ENCODE measurements around the gene DNTT.

DNTT gene

DNA sequence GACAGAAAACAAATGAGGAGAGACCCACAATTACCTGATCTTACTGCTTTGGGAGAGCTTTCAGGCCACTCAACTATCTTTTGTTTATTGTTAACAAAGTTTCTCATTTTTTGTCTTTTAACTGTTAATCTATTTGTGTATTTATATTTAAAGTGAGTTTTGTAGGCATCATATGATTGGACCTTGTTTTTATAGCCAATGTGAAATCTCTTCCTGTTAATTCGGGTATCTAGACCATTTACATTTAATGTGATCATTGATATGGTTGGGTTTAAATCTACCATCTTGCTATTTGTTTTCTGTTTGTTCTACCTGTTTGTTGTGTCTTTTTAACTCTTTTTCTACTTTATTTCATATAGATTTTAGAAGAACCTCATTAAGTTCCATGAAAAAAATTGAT, 42.1 kb downstream of the DNTT start:
- no peak for DNase-seq

DNA sequence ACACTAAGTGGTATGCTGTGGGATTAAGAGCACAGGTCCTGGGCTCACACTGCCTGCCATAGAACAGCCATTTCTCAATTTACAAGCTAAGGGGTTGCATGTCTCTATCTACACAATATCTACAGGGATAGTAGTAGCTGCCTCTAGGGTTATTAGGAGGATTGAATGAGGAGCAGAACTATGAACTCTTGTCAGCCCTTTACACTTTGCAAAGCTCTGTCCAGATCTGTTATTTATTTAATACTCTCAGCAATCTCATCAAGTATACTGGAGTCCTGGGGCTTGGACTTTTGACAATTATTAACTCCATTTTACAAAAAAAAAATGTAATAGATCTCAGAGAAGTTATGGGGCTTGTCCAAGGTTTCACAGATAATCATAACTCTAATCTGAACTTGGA, 47.8 kb downstream of the DNTT start:
- DNase-seq, result no peak

DNA sequence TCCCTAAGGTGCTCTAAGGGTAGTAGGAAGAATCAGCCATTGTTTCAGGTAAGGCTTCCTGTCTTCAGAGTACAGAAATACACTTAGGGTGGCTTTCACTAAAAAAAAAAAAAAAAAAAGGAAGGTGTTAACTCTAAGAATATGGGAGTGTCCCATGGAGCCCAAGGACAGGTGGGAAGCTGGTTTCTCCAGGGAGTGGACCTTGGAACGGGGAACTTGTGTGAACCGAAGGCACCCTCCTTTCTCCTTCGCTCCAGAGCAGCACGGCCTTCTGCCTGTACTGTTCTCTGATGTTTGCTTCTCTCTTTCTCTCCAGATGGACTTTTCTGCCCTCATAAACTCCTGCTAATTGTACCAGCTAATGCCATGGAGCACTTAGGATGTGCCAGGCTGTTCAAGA, 48.3 kb downstream of the DNTT start:
- DNase-seq, result no peak

DNA sequence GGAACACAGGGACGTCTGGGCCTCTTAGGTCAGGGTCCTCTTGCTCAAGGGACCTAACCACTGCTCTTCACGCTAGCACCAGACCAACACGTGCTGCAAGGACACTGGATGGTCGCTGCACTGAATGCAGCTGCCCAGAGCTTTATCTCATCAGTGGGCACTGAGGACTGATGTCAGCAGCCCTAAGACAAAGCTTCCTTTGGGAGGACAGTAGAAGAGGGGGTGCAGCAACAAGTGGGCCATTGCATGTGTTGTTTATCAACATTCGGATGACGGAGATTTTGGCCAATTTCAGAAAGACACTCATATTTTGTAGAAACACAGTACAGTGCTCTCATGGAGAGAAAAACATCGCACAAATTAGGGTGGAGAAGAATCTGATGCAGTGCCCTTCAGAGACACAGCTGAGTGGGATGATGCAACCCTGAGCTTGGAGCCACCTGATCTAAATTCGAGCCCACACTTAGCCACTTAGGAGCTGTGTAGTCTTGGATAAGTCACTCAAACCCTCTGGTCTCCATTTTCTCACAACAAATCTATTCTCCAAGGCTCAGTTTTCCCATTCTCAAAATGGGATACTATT, 52.9 kb downstream of the DNTT start:
- DNase-seq, result no peak

DNA sequence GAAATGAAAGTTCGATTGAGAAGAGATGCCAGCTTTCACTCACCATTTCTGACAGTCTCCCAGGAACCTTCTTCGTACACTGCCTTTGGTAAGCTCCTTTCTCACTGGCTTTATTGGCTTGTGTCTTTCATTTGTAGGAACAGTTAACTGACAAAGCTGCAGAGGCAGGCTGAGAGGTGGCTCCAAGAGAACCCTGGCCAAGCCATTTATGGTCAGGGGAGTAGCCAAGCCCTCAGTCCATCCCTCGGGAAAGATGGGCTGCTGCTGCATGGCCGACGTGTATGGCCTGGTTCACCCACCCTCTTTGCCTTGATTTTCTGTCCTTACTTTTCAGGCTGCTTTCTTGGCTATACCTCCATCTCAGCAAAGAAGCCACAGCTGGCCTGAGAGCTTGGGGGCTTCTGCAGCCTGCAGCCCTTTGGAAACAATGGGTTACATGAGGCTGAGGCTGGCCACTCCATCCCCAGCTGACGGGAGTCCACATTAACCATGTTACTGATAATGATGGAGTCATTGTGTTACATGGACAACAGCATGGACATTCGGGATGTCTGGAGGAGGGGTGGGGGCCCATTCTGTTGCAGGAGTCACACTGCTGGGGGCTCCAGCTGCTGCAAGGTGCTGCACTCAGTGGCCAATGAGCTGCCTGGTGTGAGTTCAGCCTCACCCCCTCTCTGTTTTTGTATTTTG, 54.8 kb downstream of the DNTT start, which contains the start of gene OPALIN:
Gene OPALIN (minus strand): TSS at position 152 of the 690 bp plus-strand sequence. CDS start 106 bp downstream, at position 46.
- no peak for DNase-seq

DNA sequence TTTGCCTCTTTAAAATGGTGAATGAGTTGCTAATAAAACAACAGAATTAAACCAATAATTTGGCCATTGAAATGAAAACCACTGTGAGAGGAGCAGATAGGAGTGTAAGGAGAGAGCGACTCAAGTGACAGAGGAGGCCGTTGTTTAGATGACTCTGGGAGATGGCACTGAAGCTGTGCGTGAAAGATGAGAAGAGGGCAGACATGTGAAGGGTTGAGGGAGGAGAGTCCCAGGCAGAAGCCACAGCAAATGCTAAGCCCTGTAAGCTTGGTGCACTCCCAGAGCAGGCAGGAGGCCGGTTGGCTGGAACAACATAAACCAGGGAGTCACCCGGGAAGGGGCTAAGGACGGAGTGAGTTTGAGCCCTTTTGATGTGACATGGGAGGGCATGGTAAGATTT, 55.4 kb downstream of the DNTT start:
- no peak for DNase-seq

DNA sequence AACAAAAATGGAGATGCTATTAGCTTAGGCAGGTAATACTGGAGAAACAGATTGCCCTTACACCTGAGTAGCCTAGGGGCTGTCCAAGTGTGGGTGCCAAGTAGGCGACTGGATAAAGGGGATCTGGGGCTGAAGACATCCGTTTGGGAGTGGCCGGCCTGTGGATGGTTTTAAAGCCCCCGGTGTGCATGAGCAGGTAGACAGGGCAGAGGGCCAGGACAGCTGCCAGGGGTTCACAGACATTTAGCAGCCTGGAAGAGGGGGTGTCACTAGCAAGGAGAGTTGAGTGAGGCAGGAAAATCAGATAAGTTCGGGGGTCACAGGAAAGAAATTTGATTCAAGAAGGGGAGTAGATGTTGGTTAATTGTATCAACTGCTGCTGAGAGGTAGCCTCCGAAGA, 56.1 kb downstream of the DNTT start:
- no peak for DNase-seq

DNA sequence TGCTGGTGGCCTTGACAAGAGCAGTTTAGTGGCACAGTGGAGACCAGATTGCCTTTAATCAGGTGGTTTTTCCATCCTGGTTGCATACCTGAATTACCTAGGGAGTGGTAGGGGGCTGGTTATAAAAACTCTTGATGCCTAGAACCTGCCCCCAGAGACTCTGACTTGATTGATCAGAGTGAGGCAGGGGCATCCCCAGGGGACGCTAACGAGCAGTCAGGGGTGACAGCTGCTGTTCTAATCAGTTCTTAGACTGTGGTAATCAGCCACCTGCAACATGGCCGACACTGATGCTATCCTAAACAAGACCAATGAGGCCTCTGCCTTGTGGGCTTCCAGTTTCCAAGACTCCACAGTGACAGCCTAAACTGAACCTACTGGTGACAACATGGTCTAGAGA, 56.5 kb downstream of the DNTT start:
- DNase-seq, result no peak

DNA sequence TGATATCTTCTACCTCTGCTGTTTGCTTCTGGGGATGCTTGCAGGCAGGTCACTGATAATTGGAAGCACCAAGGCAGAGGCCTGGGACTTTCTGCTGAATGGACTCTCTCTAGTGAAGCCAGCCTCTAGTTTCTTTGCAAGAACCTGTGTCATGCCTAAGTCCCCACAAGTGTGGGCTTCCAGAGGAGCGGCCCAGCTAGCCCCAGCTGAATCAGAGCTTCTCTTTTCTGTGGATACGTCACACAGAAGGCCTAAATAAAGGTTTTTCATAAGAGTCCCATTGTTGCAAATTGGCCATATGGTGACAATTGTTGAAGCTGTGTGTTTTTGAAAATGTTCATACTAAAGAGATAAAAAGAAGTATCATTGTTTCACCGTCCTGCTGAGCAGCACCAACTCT, 61.3 kb downstream of the DNTT start:
- DNase-seq, result no peak

DNA sequence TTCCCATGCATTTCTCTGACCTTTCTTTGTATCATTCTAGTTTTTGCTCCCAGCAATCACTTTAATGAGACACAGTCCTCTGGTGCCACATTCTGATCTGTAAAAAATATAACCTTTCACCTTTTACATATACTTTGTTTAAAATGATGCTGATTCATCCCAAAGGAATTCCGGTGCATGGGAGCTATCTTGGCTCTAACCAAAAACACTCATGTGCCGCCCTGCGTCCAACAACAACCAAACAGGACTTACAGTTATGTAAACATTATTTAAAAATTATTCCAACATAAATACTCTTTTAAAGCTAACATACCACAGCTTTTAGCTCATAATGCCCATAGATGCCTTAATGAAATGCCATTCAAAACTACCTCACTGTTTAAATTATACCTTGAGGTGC, 62.3 kb downstream of the DNTT start:
- DNase-seq, result no peak

DNA sequence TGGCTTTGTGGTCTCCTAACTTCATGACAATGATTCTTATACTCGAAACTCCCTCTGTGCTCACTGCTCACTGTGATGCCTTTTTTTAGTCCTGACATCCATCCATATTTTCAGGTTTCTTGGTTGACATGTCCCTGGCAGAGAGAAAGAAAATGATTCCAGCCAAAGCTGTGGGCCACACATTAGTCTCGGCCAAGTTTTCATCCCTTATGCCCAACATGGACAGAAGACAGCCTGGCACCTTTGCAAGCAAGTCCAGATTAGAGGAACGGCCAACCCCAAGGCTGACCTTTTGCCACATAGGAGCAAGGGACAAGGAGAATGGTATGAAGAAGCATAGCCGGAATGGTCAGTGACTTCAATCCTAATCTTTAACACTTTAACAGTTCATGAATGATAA, 63.2 kb downstream of the DNTT start:
- DNase-seq, result no peak

DNA sequence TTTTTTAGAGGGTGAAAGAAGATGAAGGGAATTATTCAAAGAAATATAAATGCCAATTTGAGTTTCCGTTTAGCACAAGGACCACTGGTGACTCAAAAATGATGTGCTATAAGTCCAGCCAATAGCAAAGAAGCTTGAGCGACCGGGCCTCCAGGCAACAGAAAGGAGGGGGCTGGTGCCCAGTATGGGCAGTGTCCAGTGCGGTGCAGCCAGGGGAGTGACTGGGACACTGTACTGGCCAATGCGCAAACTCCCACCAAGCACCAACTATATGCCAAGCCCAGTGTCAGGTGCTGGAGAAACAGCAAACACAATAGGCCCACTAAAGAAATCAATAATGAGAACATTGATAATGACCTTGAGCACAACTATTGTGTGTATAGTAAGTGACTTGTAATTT, 64.7 kb downstream of the DNTT start:
- DNase-seq, result no peak

DNA sequence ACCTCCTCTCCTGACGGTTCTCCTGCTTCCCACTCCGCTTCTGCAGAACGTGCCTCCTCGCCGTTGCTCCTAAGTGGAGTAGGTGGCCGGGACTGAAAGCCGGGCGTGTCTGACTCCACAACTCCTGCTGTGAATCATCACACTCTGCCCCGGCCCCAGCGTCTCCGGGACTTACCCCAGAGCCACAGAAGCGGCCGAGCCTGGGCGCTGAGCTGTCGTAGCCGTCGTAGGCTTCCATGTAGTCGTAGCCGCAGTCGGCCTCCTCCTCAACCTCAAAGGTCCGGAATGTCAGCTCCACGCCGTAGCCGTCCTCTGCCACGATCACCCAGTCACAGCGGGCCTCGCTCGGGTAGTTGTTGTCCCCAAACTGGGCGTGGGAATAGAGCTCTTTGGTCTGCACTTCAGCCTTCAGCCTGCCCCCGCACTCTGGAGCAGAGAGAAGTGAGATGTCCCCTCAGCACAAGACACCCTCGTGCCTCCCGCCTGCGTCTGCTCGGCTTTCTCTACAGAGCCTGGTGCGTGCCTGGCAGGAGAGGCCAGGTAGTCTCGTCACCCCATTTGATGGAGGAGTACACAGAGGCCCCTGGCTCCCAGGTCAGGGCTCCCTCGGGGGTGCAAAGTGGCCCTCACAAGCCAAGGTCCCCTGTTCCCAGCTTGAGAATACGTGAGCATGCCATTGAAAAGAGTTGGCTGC, 65.8 kb downstream of the DNTT start:
- no peak for DNase-seq

DNA sequence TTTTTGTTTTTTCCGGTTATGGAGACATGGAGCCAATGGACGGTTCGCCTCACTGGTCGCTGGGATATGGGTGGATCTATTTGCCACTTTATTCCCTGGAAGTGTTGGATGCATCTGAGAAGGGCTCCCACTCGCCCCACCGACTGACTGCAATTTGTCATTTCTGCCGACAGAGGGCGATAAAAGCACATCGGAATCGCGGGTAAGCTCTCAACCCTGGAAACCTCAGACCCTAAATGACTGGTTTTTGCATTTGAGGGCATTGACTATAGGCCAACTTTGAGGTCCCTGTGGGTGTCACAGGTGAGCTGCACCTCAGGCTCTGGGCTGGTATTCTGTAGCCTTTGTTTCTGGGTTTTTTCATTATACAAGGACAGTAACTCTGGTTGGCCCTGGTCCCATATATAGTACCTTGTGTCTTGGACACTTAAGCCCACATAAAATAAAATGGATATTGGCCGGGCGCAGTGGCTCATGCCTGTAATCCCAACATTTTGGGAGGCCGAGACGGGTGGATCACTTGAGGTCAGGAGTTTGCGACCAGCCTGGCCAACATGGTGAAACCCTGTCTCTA, 66.4 kb downstream of the DNTT start:
- peak; percentile 10 for DNase-seq

DNA sequence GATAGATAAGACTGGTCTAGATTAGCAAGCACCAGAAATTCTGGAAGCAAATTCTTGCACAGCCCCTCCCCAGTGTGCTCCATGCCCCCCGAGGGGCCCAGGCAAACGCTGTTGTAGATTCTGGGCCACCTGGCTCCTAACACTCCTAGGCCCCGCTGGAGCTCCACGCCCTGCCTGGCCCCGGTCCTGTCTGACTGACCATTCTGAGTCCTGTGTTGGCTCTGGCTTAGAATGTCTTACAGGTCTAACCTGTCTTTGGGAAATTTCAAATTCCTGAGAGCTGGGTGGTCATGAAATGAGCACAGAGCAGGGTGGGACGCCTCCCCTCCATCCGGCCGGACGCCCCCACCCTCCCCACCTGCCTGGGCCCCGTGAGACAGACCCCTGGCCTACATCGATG, 67.1 kb downstream of the DNTT start:
- no peak for DNase-seq

DNA sequence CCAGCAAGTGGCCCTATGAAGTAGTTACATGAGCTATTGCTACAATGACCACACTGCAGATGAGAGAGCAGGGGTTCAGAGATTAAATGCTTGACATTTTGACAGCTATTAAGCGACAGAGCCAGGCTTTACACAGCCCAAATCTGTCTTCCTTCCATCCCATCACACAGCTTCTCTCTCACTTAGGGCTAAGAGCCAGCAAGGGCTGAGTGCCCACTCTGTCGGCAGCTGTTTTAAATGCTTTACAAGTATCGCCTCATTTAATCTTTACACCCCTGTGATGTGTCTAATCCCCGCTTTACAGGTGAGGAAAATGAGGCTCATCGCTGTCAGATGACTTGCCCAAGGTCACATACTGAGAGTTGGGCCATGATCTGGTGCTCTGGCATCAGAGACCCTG, 69.8 kb downstream of the DNTT start:
- DNase-seq, result no peak

DNA sequence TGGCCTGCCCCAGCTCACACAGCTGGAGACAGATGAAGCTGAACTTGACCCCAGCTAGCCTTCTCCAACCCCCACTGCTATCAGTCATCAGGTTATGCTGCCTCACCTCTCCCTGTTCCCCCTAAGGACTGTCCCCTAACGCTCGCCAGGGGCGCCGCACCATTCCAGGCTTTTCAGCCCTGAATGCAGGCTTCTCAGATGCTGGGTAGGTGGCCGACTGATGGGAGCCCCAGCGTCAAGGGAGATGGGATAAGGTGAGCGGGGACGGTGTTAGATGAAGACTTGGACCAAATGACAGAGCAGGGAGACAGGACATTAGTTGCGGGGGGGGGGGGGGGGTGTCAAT, 70.4 kb downstream of the DNTT start:
- DNase-seq, result no peak

DNA sequence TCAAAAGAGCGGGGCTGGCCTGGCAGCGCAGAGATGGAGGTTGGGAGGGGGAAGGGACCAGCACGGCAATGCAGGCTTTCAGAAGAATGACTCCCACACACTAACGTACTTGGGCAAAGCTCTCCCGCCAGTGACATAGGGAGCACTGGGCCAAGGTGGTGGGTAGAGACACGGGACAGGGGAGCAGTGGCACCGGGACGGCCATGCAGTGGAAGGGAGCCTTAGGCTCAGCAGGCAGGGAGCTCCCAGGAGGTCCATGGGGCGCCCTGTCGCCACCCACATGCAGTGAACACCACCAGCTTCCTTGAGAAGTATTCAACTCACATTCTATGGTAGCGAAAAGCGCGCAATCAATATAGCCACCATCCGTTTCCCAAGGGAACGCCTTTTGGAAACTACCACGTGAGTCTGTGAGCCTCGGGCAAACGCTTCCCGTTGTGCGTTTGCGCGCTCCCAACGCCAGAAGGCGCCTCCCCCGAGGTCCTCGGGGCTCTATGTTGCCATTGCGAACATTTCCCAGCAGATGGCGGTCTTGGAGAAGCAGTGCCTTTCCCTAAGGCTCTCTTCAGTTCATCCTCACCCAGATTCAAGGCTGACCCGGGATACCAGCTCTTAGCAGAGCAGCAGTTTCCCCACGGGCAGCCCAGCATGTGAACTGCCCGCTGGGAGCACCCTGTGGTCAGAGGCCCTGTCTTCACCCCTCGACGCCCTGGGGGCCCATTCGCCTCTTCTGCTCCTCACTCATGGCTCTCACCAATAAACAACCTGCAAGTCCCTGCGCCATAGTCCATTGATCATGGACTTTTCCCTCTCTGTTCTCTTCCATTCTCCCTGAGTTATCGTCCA, 71.0 kb downstream of the DNTT start:
- DNase-seq, result peak; percentile 43

DNA sequence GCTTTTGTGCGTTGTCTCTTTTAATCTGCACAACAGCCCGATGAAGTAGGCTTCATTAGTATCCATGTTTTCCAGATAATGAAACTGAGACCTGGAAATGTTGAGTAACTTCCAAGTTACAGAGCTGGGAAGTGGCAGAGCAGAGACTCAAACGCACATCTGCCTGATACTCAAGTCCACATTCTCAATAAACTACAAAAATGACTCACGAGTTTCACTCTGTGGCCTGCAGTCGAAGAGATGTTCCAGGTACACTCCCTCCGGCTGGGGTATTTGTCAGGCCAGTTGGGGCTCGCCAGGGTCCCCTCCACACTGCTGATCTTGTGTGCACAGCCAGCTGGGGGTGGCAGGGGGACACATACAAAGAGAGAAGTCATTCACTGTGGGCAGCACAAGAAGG, 72.2 kb downstream of the DNTT start:
- DNase-seq, result no peak

DNA sequence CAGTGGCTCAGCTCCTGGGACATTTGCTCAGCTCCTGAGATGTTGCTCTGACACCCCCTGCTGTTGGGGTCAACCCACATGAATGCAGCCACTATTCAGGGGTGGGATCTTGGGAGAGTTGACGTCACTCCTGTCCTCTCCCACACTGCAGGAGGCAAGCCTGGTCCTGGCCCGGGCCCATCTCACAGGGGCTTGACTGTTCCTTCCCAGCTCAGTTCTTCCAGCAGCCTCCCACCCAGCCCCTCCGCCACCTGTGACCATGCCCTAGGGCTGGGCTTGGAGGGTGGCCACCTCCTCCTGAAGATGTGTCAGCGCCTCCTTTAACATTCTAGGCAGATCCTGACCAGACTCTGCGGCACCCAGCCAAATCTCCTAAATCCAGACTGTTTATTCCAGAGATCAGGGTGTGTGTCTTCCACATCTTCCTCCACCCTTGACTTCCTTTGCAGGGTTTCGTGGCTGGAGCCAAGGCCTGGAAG, 73.6 kb downstream of the DNTT start:
- DNase-seq, result no peak

DNA sequence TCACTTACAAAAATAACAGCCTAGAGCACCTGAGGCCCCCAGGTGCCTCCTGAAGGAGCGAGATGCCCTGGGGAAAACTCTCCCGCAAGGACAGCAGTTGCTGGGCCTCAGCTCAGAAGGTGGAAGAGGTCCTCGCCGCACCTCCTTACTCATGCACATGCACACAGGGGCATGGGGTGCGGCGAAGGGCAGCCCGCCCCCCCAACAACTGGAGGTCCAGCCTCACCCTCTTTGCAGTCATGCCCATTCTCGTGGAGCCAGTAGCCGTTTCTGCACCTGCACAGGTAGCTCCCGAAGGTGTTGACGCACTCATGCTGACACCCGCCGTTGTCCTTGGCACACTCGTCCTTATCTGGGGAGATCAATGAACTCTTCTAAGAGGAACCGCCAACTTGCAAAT, 74.5 kb downstream of the DNTT start:
- no peak for DNase-seq

DNA sequence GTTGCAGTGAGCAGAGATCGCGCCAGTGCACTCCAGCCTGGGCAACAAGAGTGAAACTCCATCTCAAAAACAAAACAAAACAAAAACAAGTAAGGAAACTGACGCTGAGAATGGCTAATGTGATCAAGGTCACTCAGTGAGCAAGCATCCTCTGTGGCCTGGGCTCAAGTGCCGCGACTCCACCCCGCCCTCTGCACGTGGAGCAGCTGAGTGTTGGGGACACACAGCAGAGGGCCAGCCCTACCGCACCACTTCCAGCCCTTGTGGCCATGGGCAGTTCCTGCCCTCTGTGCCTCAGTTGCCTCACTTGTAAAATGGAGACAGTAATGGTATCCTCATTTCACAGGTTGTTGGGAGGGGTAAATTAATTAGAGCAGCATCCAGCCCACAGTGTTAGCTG, 75.5 kb downstream of the DNTT start:
- DNase-seq, result no peak

DNA sequence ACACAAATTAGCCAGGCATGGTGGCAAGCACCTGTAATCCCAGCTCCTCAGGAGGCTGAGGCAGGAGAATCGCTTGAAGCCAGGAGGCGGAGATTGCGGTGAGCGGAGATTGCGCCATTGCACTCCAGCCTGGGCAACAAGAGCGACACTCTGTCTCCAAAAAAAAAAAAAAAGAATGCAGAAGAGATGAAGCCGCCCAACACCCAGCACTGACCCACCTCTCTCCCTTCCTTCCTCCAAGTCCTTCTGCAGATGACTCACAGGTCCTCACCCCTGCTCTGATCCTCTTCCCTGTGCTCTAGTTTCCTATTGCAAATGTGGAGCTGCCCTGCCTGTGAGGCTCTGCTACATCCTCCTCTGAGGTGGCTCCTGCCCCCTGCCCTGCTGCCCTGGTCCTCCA, 76.6 kb downstream of the DNTT start:
- DNase-seq, result no peak

Data from NCI-H748 treated with DMSO at 0.1 percent for 48 hours (cell line).